ENCODE measurements around the gene ZNF407.

DNA sequence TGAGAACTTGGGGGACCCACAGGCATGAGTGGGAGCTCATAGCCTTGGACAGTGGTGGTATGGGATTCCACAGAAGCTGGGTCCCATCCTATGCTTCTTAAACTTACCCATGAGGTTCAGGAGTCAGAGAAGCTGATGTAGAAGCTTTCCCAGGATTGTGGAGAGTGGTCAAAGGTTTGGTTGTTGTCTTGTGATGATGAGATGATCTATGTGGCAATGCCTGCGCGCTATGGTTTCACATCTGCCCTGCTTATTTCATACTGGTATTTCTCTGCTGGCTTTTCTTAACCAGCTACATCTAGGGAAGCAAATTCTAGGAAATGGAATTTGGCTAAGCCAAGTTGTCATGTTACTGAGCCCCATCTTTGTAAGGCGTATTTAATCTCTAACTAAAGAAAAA is 168.6 kb downstream of the ZNF407 start:
- TF ChIP-seq YY1 (IDR thresholded peaks at IDR 0.05; ENCODE audit: low read depth) = no peak
- TF ChIP-seq NFIC (IDR thresholded peaks at IDR 0.05) = no peak
- TF ChIP-seq, protein P1, sequence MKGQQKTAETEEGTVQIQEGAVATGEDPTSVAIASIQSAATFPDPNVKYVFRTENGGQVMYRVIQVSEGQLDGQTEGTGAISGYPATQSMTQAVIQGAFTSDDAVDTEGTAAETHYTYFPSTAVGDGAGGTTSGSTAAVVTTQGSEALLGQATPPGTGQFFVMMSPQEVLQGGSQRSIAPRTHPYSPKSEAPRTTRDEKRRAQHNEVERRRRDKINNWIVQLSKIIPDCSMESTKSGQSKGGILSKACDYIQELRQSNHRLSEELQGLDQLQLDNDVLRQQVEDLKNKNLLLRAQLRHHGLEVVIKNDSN (IDR thresholded peaks at IDR 0.05) = no peak
- TF ChIP-seq, protein P2, sequence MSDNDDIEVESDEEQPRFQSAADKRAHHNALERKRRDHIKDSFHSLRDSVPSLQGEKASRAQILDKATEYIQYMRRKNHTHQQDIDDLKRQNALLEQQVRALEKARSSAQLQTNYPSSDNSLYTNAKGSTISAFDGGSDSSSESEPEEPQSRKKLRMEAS (IDR thresholded peaks at IDR 0.05) = no peak
- TF ChIP-seq EP300 (IDR thresholded peaks at IDR 0.05; ENCODE audit: borderline replicate concordance) = no peak

Measured in Ishikawa (cell line).